SU-DHL-6 (cell line): ENCODE data around the gene CZIB.
"Not testable (repeated sequence)": the region's sequence is repeated elsewhere in the genome, so short reads cannot be mapped to it uniquely, and the experiment has no call there.

Experiments used
- H2AFZ ChIP-seq: fragments of 200-600 bp; sonication (generic); 2 replicates; pipeline ENCODE4 v1.6.1; 2014; ENCODE audit warnings: low read depth, mild to moderate bottlenecking, moderate library complexity, mixed read lengths, antibody characterized with exemption, low read length; ENCODE audit not compliant: severe bottlenecking
- H3F3A ChIP-seq: fragments of 200-600 bp; shearing (Covaris generic); 2 replicates; pipeline ENCODE4 v1.6.0; 2016; ENCODE audit warnings: antibody characterized with exemption, mild to moderate bottlenecking; ENCODE audit not compliant: insufficient read depth
- H3K27ac ChIP-seq: fragments of 200-600 bp; sonication (generic); 2 replicates; pipeline ENCODE4 v1.5.1; 2016; ENCODE audit warnings: low read depth, mild to moderate bottlenecking, low read length, moderate library complexity, mixed read lengths
- H3K27me3 ChIP-seq: fragments of 200-600 bp; sonication (generic), shearing (Covaris generic); 2 replicates; pipeline ENCODE4 v1.6.0; 2014; ENCODE audit warnings: mild to moderate bottlenecking, low read length
- H3K36me3 ChIP-seq: fragments of 200-600 bp; sonication (generic); 2 replicates; pipeline ENCODE4 v1.6.1; 2014; ENCODE audit warnings: mild to moderate bottlenecking, low read length, mixed read lengths
- H3K4me2 ChIP-seq: fragments of 300-600, 200-600 bp; shearing (Covaris generic), sonication (generic); 2 replicates; pipeline ENCODE4 v1.6.0; 2014; ENCODE audit warnings: low read length, low read depth, mild to moderate bottlenecking; ENCODE audit not compliant: poor library complexity, severe bottlenecking
- H3K4me3 ChIP-seq: fragments of 200-600 bp; sonication (generic); 2 replicates; pipeline ENCODE4 v1.5.1; 2014; ENCODE audit warnings: antibody characterized with exemption, low read length, mild to moderate bottlenecking, mixed read lengths; ENCODE audit not compliant: insufficient read depth, poor library complexity, severe bottlenecking
- H3K79me2 ChIP-seq: fragments of 200-600 bp; sonication (generic); 2 replicates; pipeline ENCODE4 v1.6.1; 2014; ENCODE audit warnings: mild to moderate bottlenecking, low read length, moderate library complexity; ENCODE audit not compliant: insufficient read depth
- H3K9ac ChIP-seq: fragments of 200-600 bp; sonication (generic); 2 replicates; pipeline ENCODE4 v1.7.0; 2014; ENCODE audit warnings: mild to moderate bottlenecking, low read length
- H3K9me2 ChIP-seq: fragments of 200-600 bp; sonication (generic); replicated peaks from 2 replicates; pipeline ENCODE4 v1.6.1; 2014; ENCODE audit warnings: low read length; ENCODE audit not compliant: insufficient read depth
- H3K9me3 ChIP-seq: fragments of 200-600 bp; sonication (generic); 2 replicates; pipeline ENCODE4 v1.6.1; 2014; ENCODE audit warnings: low read length, mixed read lengths; ENCODE audit not compliant: insufficient read depth
- H4K20me1 ChIP-seq: fragments of 200-600 bp; sonication (generic); 2 replicates; pipeline ENCODE4 v1.6.1; 2014; ENCODE audit warnings: low read depth, mild to moderate bottlenecking, antibody characterized with exemption, low read length, moderate library complexity, mixed read lengths
- CTCF ChIP-seq: fragments of 200-600 bp; sonication (generic); IDR thresholded peaks from one replicate; pipeline ENCODE4 v1.5.1; 2017; ENCODE audit warnings: antibody characterized with exemption, mild to moderate bottlenecking, low read length, moderate library complexity; ENCODE audit not compliant: insufficient read depth, poor library complexity, severe bottlenecking
- EZH2phosphoT487 ChIP-seq: fragments of 200-600 bp; sonication (generic), shearing (Covaris generic); conservative IDR thresholded peaks from 2 replicates; pipeline ENCODE4 v1.6.1; 2018; ENCODE audit warnings: mild to moderate bottlenecking, antibody characterized with exemption, low read length, moderate library complexity, mixed read lengths

Gene CZIB

GRCh38 chr1:53210352-53210751 is 10.1 kb downstream of the CZIB start:
- H3K36me3 ChIP-seq, result peaks cover 33% of the 10 kb centered on the region
- no peaks in the 10 kb centered on the region for H3F3A ChIP-seq
- H3K27me3 ChIP-seq, result no peaks in the 10 kb centered on the region
- no peak overlapping the region for H3K4me3 ChIP-seq
- no peak overlapping the region for H3K27ac ChIP-seq
- no peaks in the 10 kb centered on the region for H3K79me2 ChIP-seq
- TF ChIP-seq CTCF (no peak), EZH2phosphoT487 (no peak)
- no peaks in the 10 kb centered on the region for H4K20me1 ChIP-seq
- H2AFZ ChIP-seq, result no peak overlapping the region
- H3K9ac ChIP-seq, result no peak overlapping the region
- no peaks in the 10 kb centered on the region for H3K9me2 ChIP-seq
- H3K9me3 ChIP-seq, result peaks cover 16% of the 10 kb centered on the region; the same call in 1 of the 2 replicates
- no peak overlapping the region for H3K4me2 ChIP-seq

GRCh38 chr1:53207726-53208125 is 12.7 kb downstream of the CZIB start:
- no peaks in the 10 kb centered on the region for H4K20me1 ChIP-seq
- H3K4me3 ChIP-seq, result no peak overlapping the region
- H3K9me2 ChIP-seq, result no peaks in the 10 kb centered on the region
- H2AFZ ChIP-seq, result no peak overlapping the region
- no peak overlapping the region for H3K9ac ChIP-seq
- H3F3A ChIP-seq, result peaks cover 2% of the 10 kb centered on the region; the same call in 1 of the 2 replicates
- TF ChIP-seq CTCF, result no peak
- TF ChIP-seq EZH2phosphoT487, result no peak
- no peak overlapping the region for H3K4me2 ChIP-seq
- no peaks in the 10 kb centered on the region for H3K79me2 ChIP-seq
- H3K27ac ChIP-seq, result no peak overlapping the region
- no peaks in the 10 kb centered on the region for H3K27me3 ChIP-seq
- peaks cover 20% of the 10 kb centered on the region; the same call in 1 of the 2 replicates for H3K9me3 ChIP-seq
- peaks cover 59% of the 10 kb centered on the region for H3K36me3 ChIP-seq

GRCh38 chr1:53206735-53207379 is 13.6 kb downstream of the CZIB start:
- no peak overlapping the region for H3K27ac ChIP-seq
- H3K36me3 ChIP-seq, result peaks cover 63% of the 10 kb centered on the region

GRCh38 chr1:53206083-53206685 is 14.2 kb downstream of the CZIB start:
- not testable (repeated sequence) for H3K79me2 ChIP-seq, H3K27ac ChIP-seq, H3K9ac ChIP-seq, H3K9me2 ChIP-seq, H4K20me1 ChIP-seq, H3F3A ChIP-seq, H3K4me3 ChIP-seq, H2AFZ ChIP-seq, H3K27me3 ChIP-seq, H3K4me2 ChIP-seq
- peaks cover 20% of the 10 kb centered on the region; the same call in 1 of the 2 replicates for H3K9me3 ChIP-seq
- H3K36me3 ChIP-seq, result peaks cover 63% of the 10 kb centered on the region

More at GRCh38 chr1:53206735-53207379, 13.6 kb downstream of the CZIB start:
- peaks cover 3% of the 10 kb centered on the region; the same call in 1 of the 2 replicates for H3F3A ChIP-seq
- H3K79me2 ChIP-seq, result no peaks in the 10 kb centered on the region
- no peak overlapping the region for H3K9ac ChIP-seq
- H4K20me1 ChIP-seq, result no peaks in the 10 kb centered on the region
- H3K4me3 ChIP-seq, result no peak overlapping the region
- H3K4me2 ChIP-seq, result no peak overlapping the region
- TF ChIP-seq EZH2phosphoT487 (no peak), CTCF (no peak)
- H3K9me3 ChIP-seq, result peaks cover 20% of the 10 kb centered on the region; the same call in 1 of the 2 replicates
- no peak overlapping the region for H2AFZ ChIP-seq
- no peaks in the 10 kb centered on the region for H3K27me3 ChIP-seq
- H3K9me2 ChIP-seq, result no peaks in the 10 kb centered on the region

- H3K9ac ChIP-seq, H4K20me1 ChIP-seq, H3K9me2 ChIP-seq, H3F3A ChIP-seq, H3K4me3 ChIP-seq, H3K79me2 ChIP-seq, H3K4me2 ChIP-seq, H3K27ac ChIP-seq, H3K27me3 ChIP-seq, H2AFZ ChIP-seq: not testable (repeated sequence)
- H3K36me3 ChIP-seq, result peaks cover 63% of the 10 kb centered on the region
- peaks cover 20% of the 10 kb centered on the region; the same call in 1 of the 2 replicates for H3K9me3 ChIP-seq
Measured at GRCh38 chr1:53205496-53205895, 14.9 kb downstream of the CZIB start.
